BLaER1 treated with 17β-estradiol and CSF1 and Interleukin-3, amounts not matched to agents 10 nM and 100 nM (cell line): ENCODE measurements around the gene OSBPL9.
"Not testable (repeated sequence)": the region's sequence is repeated elsewhere in the genome, so short reads cannot be mapped to it uniquely, and the experiment has no call there.

ENCODE experiments used
- H3K27ac ChIP-seq, 11 experiments: shearing (Covaris generic); formaldehyde crosslinking; 2 replicates each; pipeline ENCODE4 v1.8.1; 2022
- H3K27me3 ChIP-seq, 11 experiments: shearing (Covaris generic); formaldehyde crosslinking; 2 replicates each; pipeline ENCODE4 v1.8.1; 2022
- H3K36me3 ChIP-seq, 11 experiments: shearing (Covaris generic); formaldehyde crosslinking; 2 replicates each; pipeline ENCODE4 v1.8.1; 2022
- H3K4me1 ChIP-seq, 10 experiments: shearing (Covaris generic); formaldehyde crosslinking; 2 replicates each; pipeline ENCODE4 v1.8.1; 2022
- H3K4me2 ChIP-seq, 11 experiments: shearing (Covaris generic); formaldehyde crosslinking; 2 replicates each; pipeline ENCODE4 v1.8.1; 2022
- H3K4me3 ChIP-seq, 10 experiments: shearing (Covaris generic); formaldehyde crosslinking; 2 replicates each; pipeline ENCODE4 v1.8.1; 2022
- H3K9ac ChIP-seq, 11 experiments: shearing (Covaris generic); formaldehyde crosslinking; 2 replicates each; pipeline ENCODE4 v1.8.1; 2022
- H3K9me3 ChIP-seq, 11 experiments: shearing (Covaris generic); formaldehyde crosslinking; replicated peaks in 1 of 11; 2 replicates each; pipeline ENCODE4 v1.8.1; 2022
- H4K20me1 ChIP-seq, 11 experiments: shearing (Covaris generic); formaldehyde crosslinking; 2 replicates each; pipeline ENCODE4 v1.8.1; 2022
- Cebpa-rat ChIP-seq, 11 experiments: shearing (Covaris generic); IDR thresholded peaks; 2 replicates each; pipeline ENCODE4 v1.8.1; 2022

Gene OSBPL9

DNA sequence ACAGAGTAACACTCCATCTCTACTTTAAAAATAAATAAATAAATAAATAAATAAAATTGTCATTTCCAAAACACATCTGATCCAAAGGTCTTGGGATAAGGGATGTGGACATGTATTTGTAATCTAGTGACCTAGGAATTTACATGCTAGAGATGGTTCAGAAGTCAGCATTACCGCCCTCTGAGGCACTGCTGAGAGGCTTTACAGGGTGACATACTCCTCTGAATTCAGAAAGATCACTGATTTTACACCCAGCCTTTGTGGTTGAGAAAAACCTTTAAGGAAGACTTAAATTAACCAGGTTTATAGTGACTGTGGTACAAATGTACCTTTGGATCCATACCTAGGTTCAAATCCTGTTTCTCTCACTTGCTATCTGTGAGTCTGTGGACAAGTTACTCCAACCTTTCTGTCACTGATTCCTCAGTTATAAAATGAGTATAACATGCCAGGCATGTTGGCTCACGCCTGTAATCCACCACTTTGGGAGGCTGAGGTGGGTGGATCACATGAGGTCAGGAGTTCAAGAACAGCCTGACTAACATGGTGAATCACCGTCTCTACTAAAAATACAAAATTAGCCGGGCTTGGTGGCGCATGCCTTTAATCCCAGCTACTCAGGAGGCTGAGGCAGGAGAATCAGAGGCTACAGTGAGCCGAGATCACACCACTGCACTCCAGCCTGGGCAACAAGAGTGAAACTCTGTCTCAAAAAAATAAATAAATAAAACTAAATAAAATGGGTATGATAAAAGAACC is 20.1 kb downstream of the OSBPL9 start:
- no peak overlapping the region for H3K9ac ChIP-seq
- H3K27ac ChIP-seq: no peak overlapping the region
- peak overlapping the region in 4 of 11 experiments; percentile 5 to 22 (median 14); a peak in 4 of 22 replicates for H3K4me2 ChIP-seq
- H3K9me3 ChIP-seq: no peaks in the 10 kb centered on the region
- H3K36me3 ChIP-seq: peaks cover 0 to 5% (median 0%) of the 10 kb centered on the region in 11 experiments; a peak in 3 of 22 replicates
- peaks cover 11 to 25% (median 14%) of the 10 kb centered on the region in 10 experiments for H3K4me1 ChIP-seq
- no peak overlapping the region for H3K4me3 ChIP-seq
- H3K27me3 ChIP-seq: no peaks in the 10 kb centered on the region
- H4K20me1 ChIP-seq: peaks cover 0 to 66% (median 7%) of the 10 kb centered on the region in 11 experiments; a peak in 10 of 22 replicates
- TF ChIP-seq Cebpa-rat (IDR thresholded peaks at IDR 0.05): no peak

DNA sequence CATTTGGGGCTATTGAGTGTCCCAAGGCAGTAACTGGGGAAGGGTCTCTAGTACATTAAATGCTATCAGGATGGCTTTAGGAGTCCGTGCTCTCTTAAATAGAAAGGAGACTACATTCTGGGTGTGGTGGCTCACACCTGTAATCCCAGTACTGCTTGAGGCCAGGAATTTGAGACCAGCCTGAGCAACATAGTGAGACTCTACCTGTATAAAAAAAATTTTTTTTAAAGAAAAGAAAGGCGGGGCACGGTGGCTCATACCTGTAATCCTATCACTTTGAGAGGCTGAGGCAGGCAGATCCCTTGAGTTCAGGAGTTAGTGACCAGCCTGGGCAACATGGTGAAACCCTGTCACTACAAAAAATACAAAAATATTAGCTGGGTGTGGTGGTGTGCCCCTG is 21.5 kb downstream of the OSBPL9 start:
- Histone ChIP-seq H3K9ac (no peak overlapping the region), H3K27me3 (no peaks in the 10 kb centered on the region), H3K4me2 (no peak overlapping the region), H3K4me3 (no peak overlapping the region), H3K27ac (no peak overlapping the region), H3K36me3 (peaks cover 0 to 3% (median 0%) of the 10 kb centered on the region in 11 experiments; a peak in 3 of 22 replicates), H3K9me3 (no peaks in the 10 kb centered on the region), H4K20me1 (peaks cover 0 to 53% (median 7%) of the 10 kb centered on the region in 11 experiments; a peak in 11 of 22 replicates), H3K4me1 (peaks cover 11 to 25% (median 15%) of the 10 kb centered on the region in 10 experiments)
- TF ChIP-seq Cebpa-rat (IDR thresholded peaks at IDR 0.05): no peak

DNA sequence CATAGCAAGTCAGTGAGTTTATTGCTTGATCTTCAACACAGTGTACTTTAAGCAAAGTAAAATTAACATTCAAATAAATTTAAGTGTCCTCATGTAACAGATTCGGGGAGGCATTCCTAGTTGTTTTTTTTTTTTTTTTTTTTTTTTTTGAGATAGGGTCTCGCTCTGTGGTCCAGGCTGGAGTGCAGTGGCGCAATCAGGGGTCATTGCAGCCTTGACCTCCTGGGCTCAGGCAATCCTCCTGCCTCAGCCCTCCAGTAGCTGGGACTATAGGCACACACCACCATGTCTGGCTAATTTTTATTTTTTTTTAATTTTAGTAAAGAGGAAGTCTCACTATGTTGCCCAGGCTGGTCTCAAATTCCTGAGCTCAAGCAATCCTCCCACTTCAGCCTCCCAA is 22.8 kb downstream of the OSBPL9 start:
- no peak overlapping the region for H3K4me3 ChIP-seq
- H3K4me1 ChIP-seq: peaks cover 5 to 19% (median 9%) of the 10 kb centered on the region in 10 experiments
- no peak overlapping the region for H3K4me2 ChIP-seq
- no peak overlapping the region for H3K27ac ChIP-seq
- peaks cover 0 to 3% (median 0%) of the 10 kb centered on the region in 11 experiments; a peak in 1 of 22 replicates for H3K36me3 ChIP-seq
- H3K9ac ChIP-seq: no peak overlapping the region
- H3K9me3 ChIP-seq: no peaks in the 10 kb centered on the region
- peaks cover 0 to 43% (median 7%) of the 10 kb centered on the region in 11 experiments; a peak in 10 of 22 replicates for H4K20me1 ChIP-seq
- no peaks in the 10 kb centered on the region for H3K27me3 ChIP-seq
- no peak for TF ChIP-seq Cebpa-rat (IDR thresholded peaks at IDR 0.05)

DNA sequence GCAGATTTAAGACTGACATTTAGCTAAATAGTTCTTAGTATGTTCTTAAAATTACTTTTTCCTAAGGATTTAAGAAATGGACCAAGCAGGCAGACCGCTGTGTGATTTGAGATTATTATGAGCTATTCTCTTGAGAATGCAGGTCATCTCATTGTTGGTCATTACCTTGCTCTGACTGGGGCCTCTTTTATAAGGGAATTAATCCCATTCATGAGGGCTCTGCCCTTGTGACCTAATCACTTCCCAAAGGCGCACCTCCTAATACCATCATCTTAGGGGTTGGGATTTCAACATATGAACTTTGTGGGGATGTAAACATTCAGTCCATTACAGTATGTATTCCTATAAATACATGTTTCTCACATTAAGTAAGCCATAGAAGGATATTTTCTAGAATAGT is 24.2 kb downstream of the OSBPL9 start:
- Histone ChIP-seq H4K20me1 (peaks cover 0 to 34% (median 0%) of the 10 kb centered on the region in 11 experiments; a peak in 7 of 22 replicates), H3K4me1 (peaks cover 0 to 20% (median 2%) of the 10 kb centered on the region in 10 experiments; a peak in 9 of 20 replicates), H3K4me2 (no peak overlapping the region), H3K4me3 (no peak overlapping the region), H3K9ac (no peak overlapping the region), H3K27me3 (no peaks in the 10 kb centered on the region), H3K36me3 (peaks cover 0 to 3% (median 0%) of the 10 kb centered on the region in 11 experiments; a peak in 1 of 22 replicates), H3K27ac (no peak overlapping the region), H3K9me3 (0 out of 22 replicates have a peak, but pooled peaks cover 0 to 8% (median 0%) of the 10 kb centered on the region in 11 experiments)
- TF ChIP-seq Cebpa-rat (IDR thresholded peaks at IDR 0.05): no peak

DNA sequence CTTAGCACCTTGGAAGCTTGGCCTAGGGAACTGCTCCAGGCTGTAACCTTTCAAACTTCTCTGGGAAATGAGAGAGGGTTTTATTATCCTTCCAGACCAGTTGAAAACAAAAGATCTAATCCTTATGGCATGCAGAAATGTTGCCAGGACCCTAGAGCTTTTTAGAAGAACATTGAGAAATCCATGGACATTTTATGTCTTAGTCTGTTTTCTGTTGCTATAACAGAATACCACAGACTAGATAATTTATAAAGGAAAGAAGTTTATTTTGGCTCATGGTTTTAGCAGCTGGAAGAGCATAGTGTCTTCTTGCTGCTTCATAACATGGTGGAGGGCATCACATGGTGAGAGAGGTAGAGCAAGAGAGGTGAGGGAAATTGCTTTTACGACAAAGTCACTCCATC is 25.8 kb downstream of the OSBPL9 start:
- peaks cover 0 to 3% (median 0%) of the 10 kb centered on the region in 11 experiments; a peak in 1 of 22 replicates for H3K36me3 ChIP-seq
- H3K27ac ChIP-seq: no peak overlapping the region
- H3K9me3 ChIP-seq: peaks cover 0 to 12% (median 5%) of the 10 kb centered on the region in 11 experiments; a peak in 10 of 22 replicates
- no peak overlapping the region for H3K9ac ChIP-seq
- H4K20me1 ChIP-seq: peaks cover 0 to 30% (median under 1%) of the 10 kb centered on the region in 11 experiments; a peak in 6 of 22 replicates
- H3K27me3 ChIP-seq: no peaks in the 10 kb centered on the region
- peaks cover 0 to 16% (median 2%) of the 10 kb centered on the region in 10 experiments; a peak in 9 of 20 replicates for H3K4me1 ChIP-seq
- H3K4me2 ChIP-seq: no peak overlapping the region
- TF ChIP-seq Cebpa-rat (IDR thresholded peaks at IDR 0.05): no peak
- H3K4me3 ChIP-seq: no peak overlapping the region

DNA sequence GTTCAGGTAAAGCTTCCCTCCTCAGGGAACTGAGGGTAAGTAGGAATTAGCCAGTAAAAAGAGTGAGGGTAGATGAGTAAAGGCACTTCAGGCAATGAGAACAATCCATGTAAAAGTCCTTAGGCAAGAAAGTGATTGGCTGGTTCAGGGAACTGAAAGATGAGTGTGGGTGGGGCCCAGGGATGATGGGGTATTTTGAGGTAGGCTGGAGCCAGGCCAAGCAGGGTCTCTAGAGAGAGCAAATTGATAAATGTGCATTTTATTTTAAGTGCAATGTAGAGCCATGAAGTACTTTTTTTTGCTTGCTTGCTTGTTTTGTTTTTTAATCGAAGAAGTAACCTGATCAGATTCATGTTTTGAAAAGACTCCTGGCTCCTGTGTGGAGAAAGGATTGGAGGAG is 26.5 kb downstream of the OSBPL9 start:
- peaks cover 0 to 3% (median 0%) of the 10 kb centered on the region in 11 experiments; a peak in 1 of 22 replicates for H3K36me3 ChIP-seq
- H3K4me3 ChIP-seq: no peak overlapping the region
- TF ChIP-seq Cebpa-rat (IDR thresholded peaks at IDR 0.05): no peak
- peak overlapping the region in 1 of 11 experiments; percentile 14; a peak in 1 of 22 replicates for H3K4me2 ChIP-seq
- H3K4me1 ChIP-seq: peaks cover 0 to 23% (median 2%) of the 10 kb centered on the region in 10 experiments; a peak in 9 of 20 replicates
- no peaks in the 10 kb centered on the region for H3K27me3 ChIP-seq
- peaks cover 0 to 33% (median 3%) of the 10 kb centered on the region in 11 experiments; a peak in 10 of 22 replicates for H4K20me1 ChIP-seq
- H3K9ac ChIP-seq: no peak overlapping the region
- H3K27ac ChIP-seq: no peak overlapping the region
- H3K9me3 ChIP-seq: peaks cover 0 to 12% (median 5%) of the 10 kb centered on the region in 11 experiments; a peak in 10 of 22 replicates

DNA sequence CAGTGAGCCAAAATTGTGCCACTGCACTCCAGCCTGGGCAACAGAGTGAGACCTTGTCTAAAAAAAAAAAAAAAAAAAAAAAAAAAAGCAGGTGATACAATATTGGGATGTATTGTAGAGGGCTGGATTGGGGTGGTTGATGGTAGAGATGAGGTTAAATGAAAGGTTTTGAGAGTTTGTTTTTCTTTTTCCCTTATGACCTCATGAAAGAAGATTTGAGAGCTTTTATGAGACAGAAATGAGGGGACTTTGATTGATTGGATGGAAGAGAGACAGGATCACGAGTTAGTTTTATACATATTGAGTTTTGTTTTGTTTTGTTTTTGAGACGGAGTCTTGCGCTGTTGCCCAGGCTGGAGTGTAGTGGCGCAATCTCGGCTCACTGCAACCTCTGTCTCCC is 27.1 kb downstream of the OSBPL9 start:
- no peak overlapping the region for H3K9ac ChIP-seq
- peaks cover 0 to 3% (median 0%) of the 10 kb centered on the region in 11 experiments; a peak in 1 of 22 replicates for H3K36me3 ChIP-seq
- H3K4me1 ChIP-seq: peaks cover 0 to 29% (median 2%) of the 10 kb centered on the region in 10 experiments; a peak in 9 of 20 replicates
- H3K9me3 ChIP-seq: peaks cover 0 to 12% (median 5%) of the 10 kb centered on the region in 11 experiments; a peak in 10 of 22 replicates
- no peak for TF ChIP-seq Cebpa-rat (IDR thresholded peaks at IDR 0.05)
- no peak overlapping the region for H3K4me3 ChIP-seq
- H4K20me1 ChIP-seq: peaks cover 0 to 34% (median 0%) of the 10 kb centered on the region in 11 experiments; a peak in 10 of 22 replicates
- H3K27ac ChIP-seq: no peak overlapping the region
- H3K4me2 ChIP-seq: peak overlapping the region in 3 of 11 experiments; percentile 16 to 52 (median 40); a peak in 5 of 22 replicates
- H3K27me3 ChIP-seq: no peaks in the 10 kb centered on the region

DNA sequence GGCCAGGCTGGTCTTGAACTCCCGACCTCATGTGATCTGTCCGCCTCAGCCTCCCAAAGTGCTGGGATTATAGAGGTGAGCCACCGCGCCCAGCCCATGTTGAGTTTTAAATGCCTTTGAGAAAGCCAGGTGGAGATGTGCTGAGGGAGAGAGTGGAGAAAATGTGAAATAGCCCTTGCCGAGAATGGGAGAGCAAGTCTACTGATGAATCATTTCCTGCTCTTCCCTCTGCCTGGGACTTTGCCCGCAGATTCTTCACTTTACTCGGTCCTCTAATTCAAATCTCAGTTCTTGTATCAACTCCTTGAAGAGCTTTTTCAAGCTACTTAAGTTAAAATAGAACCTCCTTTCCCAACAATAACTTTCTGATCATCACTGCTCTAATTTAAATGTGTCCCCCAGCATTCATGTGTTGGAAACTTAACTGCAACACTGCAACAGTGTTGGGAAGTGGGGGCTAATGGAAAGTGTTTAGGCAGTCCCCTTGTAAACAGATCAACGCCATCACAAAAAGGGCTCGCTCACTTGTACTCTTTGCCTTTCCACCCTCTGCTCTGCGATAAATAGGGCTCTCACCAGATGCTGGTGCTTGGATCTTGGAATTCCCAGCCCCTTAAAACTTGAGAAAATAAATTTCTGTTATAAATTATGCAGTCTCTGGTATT is 27.8 kb downstream of the OSBPL9 start:
- peaks cover 0 to 34% (median 2%) of the 10 kb centered on the region in 10 experiments; a peak in 9 of 20 replicates for H3K4me1 ChIP-seq
- H3K4me2 ChIP-seq: peak overlapping the region in 4 of 11 experiments; percentile 16 to 52 (median 28); a peak in 7 of 22 replicates
- no peak for TF ChIP-seq Cebpa-rat (IDR thresholded peaks at IDR 0.05)
- no peak overlapping the region for H3K4me3 ChIP-seq
- no peak overlapping the region for H3K9ac ChIP-seq
- peaks cover 0 to 3% (median 0%) of the 10 kb centered on the region in 11 experiments; a peak in 1 of 22 replicates for H3K36me3 ChIP-seq
- H4K20me1 ChIP-seq: peaks cover 0 to 30% (median 0%) of the 10 kb centered on the region in 11 experiments; a peak in 10 of 22 replicates
- H3K27me3 ChIP-seq: no peaks in the 10 kb centered on the region
- H3K9me3 ChIP-seq: peaks cover 0 to 12% (median 5%) of the 10 kb centered on the region in 11 experiments; a peak in 10 of 22 replicates
- no peak overlapping the region for H3K27ac ChIP-seq

DNA sequence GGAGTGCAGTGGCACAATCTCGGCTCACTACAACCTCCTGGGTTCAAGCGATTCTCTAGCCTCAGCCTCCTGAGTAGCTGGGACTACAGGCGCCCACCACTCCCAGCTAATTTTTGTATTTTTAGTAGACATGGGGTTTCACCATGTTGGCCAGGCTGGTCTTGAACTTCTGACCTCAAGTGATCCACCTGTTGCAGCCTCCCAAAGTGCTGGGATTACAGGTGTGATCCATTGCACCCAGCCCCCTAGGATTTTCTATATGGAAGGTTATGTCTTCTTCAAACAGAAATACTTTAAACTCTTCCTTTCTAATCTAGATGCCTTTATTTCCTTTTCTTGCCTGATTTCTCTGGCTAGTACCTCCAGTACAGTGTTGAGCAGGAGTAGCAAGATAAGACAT is 29.7 kb downstream of the OSBPL9 start:
- H3K9ac ChIP-seq, H3K27me3 ChIP-seq, H3K36me3 ChIP-seq, H3K4me3 ChIP-seq, H3K4me2 ChIP-seq, H3K27ac ChIP-seq: not testable (repeated sequence)
- peaks cover 0 to 12% (median 5%) of the 10 kb centered on the region in 11 experiments; a peak in 10 of 22 replicates for H3K9me3 ChIP-seq
- peaks cover 0 to 34% (median 2%) of the 10 kb centered on the region in 10 experiments; a peak in 9 of 20 replicates for H3K4me1 ChIP-seq
- peaks cover 0 to 18% (median 0%) of the 10 kb centered on the region in 11 experiments; a peak in 9 of 22 replicates for H4K20me1 ChIP-seq
